Stomach (tissue), 4 donors: ENCODE measurements around the gene TP63.

Experiments
- CTCF ChIP-seq, 7 experiments: fragments of 450-650 bp in 4 of 7; fragments of 200-600 bp in 3 of 7; sonication (generic) in 3 of 7; IDR thresholded peaks; one replicate each; pipeline ENCODE4 v1.5.1; 2016 to 2019; ENCODE audit warnings: antibody characterized with exemption in 7 of 7, control low read depth in 2 of 7, mild to moderate bottlenecking in 1 of 7
- EP300 ChIP-seq: sonication (generic); formaldehyde crosslinking; IDR thresholded peaks from one replicate; pipeline ENCODE4 v1.6.1; 2017; ENCODE audit warnings: antibody characterized with exemption
- POLR2AphosphoS5 ChIP-seq, 3 donors: sonication (generic); formaldehyde crosslinking; IDR thresholded peaks; one replicate each; pipeline ENCODE4 v1.6.1; 2016; ENCODE audit warnings: antibody characterized with exemption in 3 of 3

DNA sequence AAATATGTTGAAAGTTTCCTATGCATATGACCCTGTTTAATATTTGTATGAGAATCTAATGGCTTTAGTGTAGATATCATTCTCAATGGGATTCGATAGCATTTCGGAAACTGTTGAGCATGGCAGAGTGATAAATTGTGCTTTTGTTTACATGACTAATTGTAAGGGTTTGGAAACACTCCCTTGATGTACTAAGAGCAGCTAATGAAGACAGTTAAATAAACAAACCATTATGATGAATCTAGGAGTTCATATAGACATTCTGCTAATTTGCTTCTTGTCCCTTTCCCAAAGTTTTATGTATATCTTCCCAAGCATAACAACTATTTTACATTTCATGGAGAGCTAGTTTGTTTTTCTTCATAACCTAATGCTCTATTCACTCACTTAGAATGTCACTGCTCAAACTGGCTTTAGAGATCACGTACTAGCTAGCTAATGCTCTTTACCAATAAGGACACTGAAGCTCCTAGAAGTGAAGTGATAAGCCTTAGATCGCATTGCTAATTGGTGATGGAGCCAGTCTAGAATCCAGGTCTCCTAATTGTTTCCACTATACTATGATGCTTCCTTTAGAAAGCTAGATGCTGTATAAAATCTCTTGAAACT lies 140.8 kb downstream of the TP63 start:
- TF ChIP-seq EP300 = no peak
- TF ChIP-seq POLR2AphosphoS5 (IDR thresholded peaks at IDR 0.05) = no peak
- TF ChIP-seq CTCF (IDR thresholded peaks at IDR 0.05) = no peak
